T-helper 17 cell (primary cell): ENCODE results near the gene RIIAD1. TPM values are rescaled to one million over a fixed set of nuclear protein-coding genes. Genes with fewer than 3 reads are reported as not detected.
"Not testable (repeated sequence)": the region's sequence is repeated elsewhere in the genome, so short reads cannot be mapped to it uniquely, and the experiment has no call there.

ENCODE experiments used
- ATAC-seq: fragments of 150-1000 bp; cut with Tn5 transposase; 2 replicates; pipeline ENCODE4 v1.10.0; 2021; ENCODE audit warnings: mild to moderate bottlenecking, moderate library complexity
- DNase-seq, 3 donors: peaks; one replicate each; pipeline versions ENCODE4 v3.0.0 to v3.0.0-alpha.2; 2020 to 2021
- H3K9me3 ChIP-seq: one replicate; pipeline ENCODE4 v1.7.0; 2013; ENCODE audit warnings: low read length, mild to moderate bottlenecking; ENCODE audit not compliant: control insufficient read depth, poor library complexity, severe bottlenecking
- H3K27ac Mint-ChIP-seq: one replicate; pipeline ENCODE4 v1.8.0; 2022; ENCODE audit warnings: mild to moderate bottlenecking, moderate library complexity, mixed read lengths
- H3K27me3 Mint-ChIP-seq: one replicate; pipeline ENCODE4 v1.8.0; 2022; ENCODE audit warnings: mixed read lengths
- H3K36me3 Mint-ChIP-seq: one replicate; pipeline ENCODE4 v1.8.0; 2022; ENCODE audit warnings: low read depth, mixed read lengths
- H3K4me1 Mint-ChIP-seq: one replicate; pipeline ENCODE4 v1.8.0; 2022; ENCODE audit warnings: mild to moderate bottlenecking, mixed read lengths
- H3K4me3 Mint-ChIP-seq: one replicate; pipeline ENCODE4 v1.8.0; 2022; ENCODE audit warnings: mild to moderate bottlenecking, moderate library complexity, mixed read lengths
- total RNA-seq, 4 donors: library from RNA in 2 of 4; stranded (reverse) in 2 of 4; gene quantifications; one replicate each; pipeline ENCODE4 v1.2.3 and lab custom pipeline; 2022 to 2026

RIIAD1 gene
- total RNA-seq, 2 donors from 2014 or later: not detected

DNA sequence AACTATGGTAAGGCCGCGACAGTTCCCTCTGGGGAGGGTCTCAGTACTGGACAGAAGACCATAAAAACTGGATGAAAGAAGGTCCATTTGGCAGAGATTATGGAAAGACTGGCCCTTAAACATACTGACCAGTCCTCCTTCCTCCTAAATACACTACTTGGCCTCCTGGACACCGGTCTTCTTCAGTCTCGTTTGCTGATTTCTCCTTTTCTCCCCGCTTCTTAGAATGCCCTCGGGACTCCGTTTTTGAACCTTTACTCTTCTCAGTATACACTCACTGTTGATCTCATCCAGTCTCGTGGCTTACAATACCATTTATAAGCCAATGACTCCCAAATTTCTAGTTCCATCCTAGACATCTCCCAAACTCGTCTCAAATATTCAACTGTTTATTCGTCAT is 42.7 kb downstream of the RIIAD1 start:
- ATAC-seq (no peak), DNase-seq (no peak)
- Mint-ChIP-seq H3K36me3 (no peaks in the 10 kb centered on the region), H3K4me1 (peaks cover 11% of the 10 kb centered on the region), H3K27ac (peak overlapping the region; percentile 94), H3K4me3 (peak overlapping the region; percentile 94), H3K27me3 (no peaks in the 10 kb centered on the region)
- no peaks in the 10 kb centered on the region for H3K9me3 ChIP-seq

DNA sequence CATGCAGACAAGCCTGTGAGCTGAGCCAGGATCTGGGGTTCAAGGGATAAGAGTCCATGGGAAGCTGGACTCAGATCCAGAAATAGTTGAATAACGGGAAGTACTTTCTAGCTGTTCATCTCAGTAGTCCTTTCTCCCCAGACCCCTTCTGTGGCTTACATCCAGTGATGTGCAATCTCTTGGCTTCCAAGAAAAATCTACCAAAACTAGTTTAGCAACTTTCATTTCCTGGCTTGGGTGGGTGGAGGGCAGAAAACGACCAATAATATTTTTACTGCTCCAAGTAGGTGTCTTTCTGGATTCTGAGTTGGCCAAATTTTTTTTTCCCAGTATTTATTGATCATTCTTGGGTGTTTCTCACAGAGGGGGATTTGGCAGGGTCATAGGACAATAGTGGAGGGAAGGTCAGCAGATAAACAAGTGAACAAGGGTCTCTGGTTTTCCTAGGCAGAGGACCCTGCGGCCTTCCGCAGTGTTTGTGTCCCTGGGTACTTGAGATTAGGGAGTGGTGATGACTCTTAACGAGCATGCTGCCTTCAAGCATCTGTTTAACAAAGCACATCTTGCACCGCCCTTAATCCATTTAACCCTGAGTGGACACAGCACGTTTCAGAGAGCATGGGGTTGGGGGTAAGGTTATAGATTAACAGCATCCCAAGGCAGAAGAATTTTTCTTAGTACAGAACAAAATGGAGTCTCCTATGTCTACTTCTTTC is 47.2 kb downstream of the RIIAD1 start:
- not testable (repeated sequence) for H3K9me3 ChIP-seq, DNase-seq, H3K27ac Mint-ChIP-seq, H3K27me3 Mint-ChIP-seq, ATAC-seq, H3K4me3 Mint-ChIP-seq, H3K4me1 Mint-ChIP-seq, H3K36me3 Mint-ChIP-seq

GRCh38 chr1:151769270-151769669 is 47.9 kb downstream of the RIIAD1 start:
- H3K27me3 Mint-ChIP-seq, H3K27ac Mint-ChIP-seq, H3K9me3 ChIP-seq, ATAC-seq, H3K4me1 Mint-ChIP-seq, H3K4me3 Mint-ChIP-seq, DNase-seq, H3K36me3 Mint-ChIP-seq: not testable (repeated sequence)

DNA sequence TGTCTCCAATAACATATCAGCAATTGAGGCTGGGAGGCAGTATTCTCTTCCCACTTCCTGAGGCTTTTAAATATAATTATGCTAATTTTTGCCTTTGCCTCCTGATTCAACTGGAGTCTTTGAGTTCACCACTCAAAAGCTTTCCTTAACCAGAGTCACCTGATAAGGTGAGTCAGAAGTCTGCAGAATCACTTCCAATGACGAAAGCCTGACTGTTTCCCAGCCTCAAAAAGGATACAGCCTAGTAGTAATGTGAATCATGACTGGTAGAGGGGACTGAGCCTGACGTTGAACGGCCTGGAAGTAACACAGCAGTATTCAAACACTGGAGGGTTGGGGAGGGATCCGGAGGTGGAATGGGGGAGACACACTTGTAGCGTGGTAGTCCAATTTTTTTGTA is 52.4 kb downstream of the RIIAD1 start:
- H3K27ac Mint-ChIP-seq: no peak overlapping the region
- no peak for ATAC-seq
- H3K9me3 ChIP-seq: no peaks in the 10 kb centered on the region
- no peak overlapping the region for H3K4me3 Mint-ChIP-seq
- no peaks in the 10 kb centered on the region for H3K27me3 Mint-ChIP-seq
- H3K4me1 Mint-ChIP-seq: no peaks in the 10 kb centered on the region
- H3K36me3 Mint-ChIP-seq: peaks cover 10% of the 10 kb centered on the region
- DNase-seq: no peak

DNA sequence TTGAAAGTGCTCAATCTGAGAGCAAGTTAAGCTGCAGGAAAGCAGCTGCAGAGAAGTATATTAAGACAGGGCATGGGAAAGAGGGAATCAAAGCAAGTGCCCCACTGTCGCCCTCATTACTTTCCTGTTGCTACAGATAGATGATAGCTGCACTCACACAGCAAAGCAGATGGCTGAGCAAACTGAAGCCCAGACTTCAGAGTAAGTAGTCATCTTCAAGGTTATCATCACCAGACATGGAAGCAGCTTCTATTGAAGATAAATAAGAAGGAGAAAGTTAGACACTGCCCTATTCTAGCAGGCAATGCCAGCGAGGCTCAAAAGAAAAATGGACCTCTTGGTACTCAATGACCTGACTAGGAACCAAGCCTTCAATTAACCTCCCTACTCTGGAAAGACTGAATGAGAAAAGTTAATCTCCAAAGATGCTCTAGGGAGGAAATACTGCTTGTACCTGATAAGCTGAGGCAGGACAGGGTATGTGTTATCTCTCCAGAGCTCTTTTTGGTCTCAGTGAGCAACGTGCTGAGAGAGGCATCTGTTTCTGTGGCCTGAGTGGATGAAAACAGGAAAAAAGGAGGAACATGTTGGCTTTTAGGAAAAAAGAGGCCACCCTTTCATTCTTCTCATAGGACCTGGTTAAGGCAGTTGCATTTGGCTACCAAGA is 53.1 kb downstream of the RIIAD1 start:
- ATAC-seq (no peak), DNase-seq (no peak)
- Mint-ChIP-seq H3K4me1 (no peaks in the 10 kb centered on the region), H3K36me3 (peaks cover 13% of the 10 kb centered on the region), H3K4me3 (no peak overlapping the region), H3K27ac (no peak overlapping the region), H3K27me3 (no peaks in the 10 kb centered on the region)
- no peaks in the 10 kb centered on the region for H3K9me3 ChIP-seq

DNA sequence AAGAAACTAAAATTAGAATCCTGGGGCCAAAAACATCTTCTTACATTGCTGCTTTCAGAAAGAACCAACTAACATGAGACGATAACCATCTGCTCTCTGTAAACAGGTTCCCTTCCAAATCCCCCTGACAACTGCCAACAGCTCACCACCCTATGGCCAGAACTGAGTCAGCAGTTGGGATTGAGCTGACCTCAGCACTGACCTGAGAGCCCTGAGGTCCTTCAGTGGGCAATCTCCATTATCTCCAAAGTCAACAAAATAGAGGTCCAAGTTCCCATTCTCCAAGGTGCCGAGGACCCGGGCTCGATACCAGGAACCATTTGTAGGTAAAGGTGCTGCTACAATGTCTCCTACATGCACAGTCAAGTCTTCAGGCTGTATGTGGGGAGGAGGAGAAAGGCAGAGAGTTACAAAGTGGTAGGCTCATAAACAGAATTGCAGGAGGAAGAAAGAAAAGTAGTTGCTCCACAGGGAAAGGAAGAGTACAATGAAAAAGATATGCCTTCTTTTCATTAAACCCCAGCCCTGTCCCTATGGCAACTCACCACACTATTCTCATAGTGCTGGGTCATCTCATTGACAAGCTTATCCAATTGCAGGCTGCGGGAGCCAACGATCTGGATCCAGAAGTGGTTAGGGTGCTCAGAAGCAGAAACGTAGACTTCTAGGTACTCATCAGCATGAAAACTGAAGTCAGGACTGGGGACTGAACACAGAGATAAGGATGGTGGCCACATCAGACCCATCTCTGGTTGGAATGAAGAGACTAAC is 54.8 kb downstream of the RIIAD1 start:
- Mint-ChIP-seq H3K27ac (no peak overlapping the region), H3K4me3 (no peak overlapping the region), H3K27me3 (no peaks in the 10 kb centered on the region), H3K36me3 (peaks cover 13% of the 10 kb centered on the region), H3K4me1 (no peaks in the 10 kb centered on the region)
- no peaks in the 10 kb centered on the region for H3K9me3 ChIP-seq
- ATAC-seq: no peak
- no peak for DNase-seq

GRCh38 chr1:151776665-151777062 is 55.3 kb downstream of the RIIAD1 start:
- Mint-ChIP-seq H3K27ac (no peak overlapping the region), H3K4me1 (no peaks in the 10 kb centered on the region), H3K36me3 (peaks cover 14% of the 10 kb centered on the region), H3K27me3 (no peaks in the 10 kb centered on the region), H3K4me3 (no peak overlapping the region)
- no peak for DNase-seq
- H3K9me3 ChIP-seq: no peaks in the 10 kb centered on the region
- no peak for ATAC-seq

DNA sequence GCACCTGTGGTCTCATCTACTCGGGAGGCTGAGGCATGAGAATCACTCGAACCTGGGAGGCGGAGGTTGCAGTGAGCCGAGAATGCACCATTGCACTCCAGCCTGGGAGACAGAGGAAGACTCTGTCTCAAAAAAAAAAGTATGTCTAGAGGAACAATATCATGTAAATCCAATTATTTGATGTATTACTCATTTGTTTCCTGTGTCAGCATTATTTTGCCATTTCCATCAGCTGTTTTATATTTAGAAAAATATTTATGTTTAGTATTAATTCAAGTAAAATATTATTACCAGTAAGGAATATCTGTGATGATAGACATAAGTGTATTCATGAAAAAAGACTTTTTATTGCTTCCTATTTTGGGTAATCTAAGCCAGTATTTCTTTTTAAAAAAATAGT is 56.0 kb downstream of the RIIAD1 start:
- H3K36me3 Mint-ChIP-seq: peaks cover 14% of the 10 kb centered on the region
- ATAC-seq (no peak), DNase-seq (no peak)
- H3K9me3 ChIP-seq: no peaks in the 10 kb centered on the region
- H3K4me1 Mint-ChIP-seq: no peaks in the 10 kb centered on the region
- H3K4me3 Mint-ChIP-seq: no peak overlapping the region
- no peaks in the 10 kb centered on the region for H3K27me3 Mint-ChIP-seq
- no peak overlapping the region for H3K27ac Mint-ChIP-seq

Other genes starting within 250 kb of the RIIAD1 start
- under 1 TPM; 0.60 to 0.75 TPM for gene CGN, start 210.1 kb upstream of the RIIAD1 start, total RNA-seq
- gene TUFT1, start 181.2 kb upstream of the RIIAD1 start, total RNA-seq: 10 to 100 TPM; 11.4 to 18.2 TPM
- gene SNX27, start 109.5 kb upstream of the RIIAD1 start, total RNA-seq: 10 to 100 TPM; 19.6 to 22.8 TPM
- under 1 TPM in 1 of 2 donors, not detected in 1; 0.34 TPM for gene CELF3, start 4.7 kb upstream of the RIIAD1 start, total RNA-seq
- 100 to 1,000 TPM in 1 of 2 donors, 10 to 100 TPM in 1; 99.8 to 124 TPM for gene MRPL9, start 42.0 kb downstream of the RIIAD1 start, total RNA-seq
- gene TDRKH, start 69.0 kb downstream of the RIIAD1 start, total RNA-seq: 10 to 100 TPM; 11.3 to 17.7 TPM
- gene LINGO4, start 83.9 kb downstream of the RIIAD1 start, total RNA-seq: 1 to 10 TPM in 1 of 2 donors, under 1 TPM in 1; 0.77 to 1.6 TPM
- 10 to 100 TPM; 38.4 to 42.5 TPM for gene RORC, start 110.3 kb downstream of the RIIAD1 start, total RNA-seq
- gene C2CD4D, start 118.3 kb downstream of the RIIAD1 start, total RNA-seq: 1 to 10 TPM; 1.9 to 2.3 TPM
- under 1 TPM in 1 of 2 donors, not detected in 1; 0.89 TPM for gene THEM5, start 132.2 kb downstream of the RIIAD1 start, total RNA-seq
- 10 to 100 TPM; 42.2 to 57.3 TPM for gene THEM4, start 188.0 kb downstream of the RIIAD1 start, total RNA-seq